Spleen (tissue), 7 donors: ENCODE measurements around the gene FAM237B.

Experiments used
- CTCF ChIP-seq, 11 experiments: fragments of 200-600 bp in 7 of 11; fragments of 450-650 bp in 4 of 11; sonication (generic) in 4 of 11; IDR thresholded peaks in 8 of 11; conservative IDR thresholded peaks in 3 of 11; 1 replicate in 7 of 11; 2 replicates in 4 of 11; pipeline versions ENCODE4 v1.4.0 to v1.8.0; 2016 to 2021; ENCODE audit warnings: antibody characterized with exemption in 11 of 11, inconsistent platforms in 4 of 11, mild to moderate bottlenecking in 1 of 11
- POLR2A ChIP-seq, 3 donors: fragments of 450-650 bp; IDR thresholded peaks; one replicate each; pipeline ENCODE4 v1.5.1; 2017; ENCODE audit warnings: antibody characterized with exemption in 3 of 3, mild to moderate bottlenecking in 1 of 3
- POLR2AphosphoS5 ChIP-seq, 3 donors: sonication (generic); formaldehyde crosslinking; IDR thresholded peaks; one replicate each; pipeline ENCODE4 v1.5.1; 2017; ENCODE audit warnings: antibody characterized with exemption in 3 of 3
- donor health status: DM: no; HTN: no; CAD: no; lungs with moderate emphysema.
- donor health status: DM: no; HTN: no; CAD: no.
- donor health status: DM: no; HTN: no; CAD: no.

- TF ChIP-seq POLR2A (IDR thresholded peaks at IDR 0.05) = no peak
- no peak for TF ChIP-seq CTCF (IDR thresholded peaks at IDR 0.05 in 8 of 11, conservative IDR thresholded peaks at IDR 0.05 in 3 of 11)
- no peak for TF ChIP-seq POLR2AphosphoS5 (IDR thresholded peaks at IDR 0.05)
These were observed 28.2 kb upstream of the FAM237B start for GRCh38 chr7:90349305-90349704.
